Small intestine (tissue), 7 donors: ENCODE data around the gene DAZAP1. TPM values are rescaled to one million over a fixed set of nuclear protein-coding genes. Genes with fewer than 3 reads are reported as not detected.
A peak's percentile ranks its signal among the peaks of the same experiment; 100 is the strongest.

ENCODE experiments used
- DNase-seq, 2 donors: peaks; one replicate each; pipeline versions ENCODE4 v3.0.0 to v3.0.0-alpha.2; 2013
- FAIRE-seq: peaks from 2 replicates; lab custom pipeline; 2012; peaks lifted over from hg19 to GRCh38; lab: Jason Lieb, UNC
- H3K27ac ChIP-seq, 3 donors: one replicate each; pipeline ENCODE4 v1.5.1; 2013; ENCODE audit warnings: low read length in 2 of 3, mild to moderate bottlenecking in 2 of 3, control low read depth in 1 of 3, inconsistent platforms in 1 of 3, low read depth in 1 of 3, moderate library complexity in 1 of 3
- H3K27me3 ChIP-seq, 3 donors: one replicate each; pipeline ENCODE4 v1.6.1; 2013; ENCODE audit warnings: low read length in 3 of 3, inconsistent platforms in 1 of 3; ENCODE audit not compliant: control insufficient read depth in 3 of 3, insufficient read depth in 3 of 3
- H3K36me3 ChIP-seq, 3 donors: one replicate each; pipeline ENCODE4 v1.6.1; 2013; ENCODE audit warnings: low read length in 3 of 3, inconsistent platforms in 1 of 3, low read depth in 1 of 3, mild to moderate bottlenecking in 1 of 3, moderate library complexity in 1 of 3; ENCODE audit not compliant: control insufficient read depth in 3 of 3, insufficient read depth in 2 of 3
- H3K4me1 ChIP-seq, 3 donors: one replicate each; pipeline ENCODE4 v1.6.1; 2013; ENCODE audit warnings: low read length in 2 of 3, inconsistent platforms in 1 of 3, low read depth in 1 of 3, mild to moderate bottlenecking in 1 of 3, moderate library complexity in 1 of 3; ENCODE audit not compliant: control insufficient read depth in 3 of 3, insufficient read depth in 2 of 3
- H3K4me3 ChIP-seq, 3 donors: one replicate each; pipeline ENCODE4 v1.5.1; 2013; ENCODE audit warnings: low read length in 3 of 3, control low read depth in 1 of 3, inconsistent platforms in 1 of 3, low read depth in 1 of 3, mild to moderate bottlenecking in 1 of 3, moderate library complexity in 1 of 3
- H3K9me3 ChIP-seq, 2 donors: one replicate each; pipeline ENCODE4 v1.6.1; 2013; ENCODE audit warnings: low read depth in 1 of 2, low read length in 1 of 2; ENCODE audit not compliant: control insufficient read depth in 2 of 2, insufficient read depth in 1 of 2
- WGBS, 3 donors: extraction: QIAGEN DNeasy Blood & Tissue Kit; methylation state at CpG; one replicate each; pipeline ENCODE4 v1.1.7; 2013; 5-methylcytosine and 5-hydroxymethylcytosine counted together
- polyA plus RNA-seq, 4 donors: library from polyadenylated mRNA; stranded (reverse) in 3 of 4; unstranded in 1 of 4; fragments of 200-250 nt in 3 of 4; fragments of 120-200 nt in 1 of 4; gene quantifications; one replicate each; pipeline versions ENCODE4 v1.2.1 to v1.2.3, GENCODE V29; 2013
- donor health status: healthy with polysubstance abuse.
- donor health status: control.
- donor health status: control.
- donor health status: Bipolar disorder and iron deficiency.
- donor health status: healthy.

The DAZAP1 gene
- polyA plus RNA-seq, 4 donors, result 60.2 to 124 (median 80.5) TPM

DNA sequence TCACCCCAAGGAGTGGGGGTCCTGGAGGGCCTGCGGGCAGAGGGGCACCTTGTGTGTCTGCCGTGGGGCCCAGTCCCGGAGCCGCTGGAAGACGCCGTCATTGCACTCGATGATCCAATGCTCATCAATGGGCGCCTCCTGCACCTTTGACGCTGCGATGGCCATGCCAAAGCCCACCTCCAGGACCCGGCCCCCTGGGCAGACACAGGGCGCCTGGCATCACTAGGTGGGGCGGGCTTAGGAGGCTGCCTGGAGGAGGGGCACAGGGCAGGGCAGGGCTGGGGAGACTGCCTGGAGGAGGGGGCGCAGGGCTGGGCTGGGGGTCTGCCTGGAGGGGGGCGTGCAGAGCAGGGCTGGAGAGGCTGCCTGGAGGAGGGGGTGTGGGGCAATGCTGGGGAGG is 7.6 kb upstream of the DAZAP1 start:
- H3K4me3 ChIP-seq, result no peak overlapping the region
- H3K27me3 ChIP-seq, result peaks cover 0 to 3% (median 0%) of the 10 kb centered on the region in 3 donors
- H3K36me3 ChIP-seq, result peaks cover 0 to 32% (median 0%) of the 10 kb centered on the region in 3 donors
- no peak overlapping the region for H3K27ac ChIP-seq
- H3K4me1 ChIP-seq, result peaks cover 3 to 13% (median 3%) of the 10 kb centered on the region in 3 donors
- WGBS, 3 donors, result 84 to 92% (median 87%) methylated on average over 15 of the region's 15 CpGs
- FAIRE-seq (no peak), DNase-seq (no peak)
- H3K9me3 ChIP-seq, result no peaks in the 10 kb centered on the region

DNA sequence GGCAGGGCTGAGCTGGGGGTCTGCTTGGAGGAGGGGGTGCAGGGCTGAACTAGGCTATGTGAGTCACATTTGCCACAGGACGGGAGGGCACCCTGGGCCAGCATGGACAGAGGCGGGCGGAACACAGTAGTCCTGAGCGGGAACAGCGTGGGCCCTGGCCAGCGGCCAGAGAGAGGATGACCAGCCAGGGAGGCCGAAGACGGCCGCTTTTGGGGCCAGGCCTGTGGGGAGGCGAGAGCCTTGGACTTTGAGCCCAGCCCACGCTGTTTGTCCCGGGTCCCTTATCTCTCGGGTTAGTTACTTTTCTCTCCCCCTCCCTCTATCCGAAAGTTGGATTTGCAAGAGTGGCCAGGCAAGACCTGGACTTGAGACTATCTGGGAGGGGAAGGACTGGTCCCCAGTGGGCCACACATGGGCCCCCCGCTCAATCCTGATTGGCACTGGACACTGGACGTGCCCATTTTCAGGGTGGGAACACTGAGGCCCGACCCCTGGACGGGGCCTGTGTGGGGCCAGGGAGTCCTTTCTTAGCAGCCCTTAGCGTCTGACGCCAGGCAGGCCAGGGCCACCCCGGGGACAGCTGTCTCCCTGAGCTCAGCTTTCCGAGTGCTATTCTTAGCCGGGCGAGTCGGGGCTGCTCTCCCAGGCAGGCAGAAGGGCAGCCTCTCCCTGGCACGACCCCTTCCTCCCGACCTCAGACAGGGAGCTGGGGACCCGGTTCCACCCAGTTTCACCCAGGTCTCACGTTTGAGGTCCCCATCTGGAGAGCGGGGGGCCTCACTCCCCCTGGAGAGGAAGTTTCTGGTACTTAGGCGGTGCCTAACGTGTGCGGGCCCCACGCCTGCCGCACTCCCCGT is 6.9 kb upstream of the DAZAP1 start:
- no peak overlapping the region for H3K27ac ChIP-seq
- FAIRE-seq, result no peak
- H3K27me3 ChIP-seq, result peaks cover 0 to 3% (median 0%) of the 10 kb centered on the region in 3 donors
- peak overlapping the region in 2 of 3 donors; percentile 52 to 58 for H3K4me3 ChIP-seq
- H3K4me1 ChIP-seq, result peaks cover 3 to 13% (median 3%) of the 10 kb centered on the region in 3 donors
- DNase-seq, result peak; percentile 23 to 58
- peaks cover 0 to 25% (median 0%) of the 10 kb centered on the region in 3 donors for H3K36me3 ChIP-seq
- H3K9me3 ChIP-seq, result no peaks in the 10 kb centered on the region
- WGBS, 3 donors, result 6 to 23% (median 13%) methylated on average over 32 to 36 of the region's 36 CpGs

GRCh38 chr19:1401138-1401888 is 6.1 kb upstream of the DAZAP1 start, which contains the start of gene GAMT:
Gene GAMT, minus strand, starts transcription at chr19:1401542. Its CDS starts 66 bp downstream, at chr19:1401476.
- H3K4me1 ChIP-seq, result peaks cover 3 to 16% (median 3%) of the 10 kb centered on the region in 3 donors
- peak within 1 kb of the TSS; percentile 39 to 58 (median 52) for H3K4me3 ChIP-seq
- H3K36me3 ChIP-seq, result peaks cover 0 to 20% (median 0%) of the 10 kb centered on the region in 3 donors
- H3K27ac ChIP-seq, result no peak within 1 kb of the TSS
- FAIRE-seq (no peak), DNase-seq (peak in 1 of 2 donors; percentile 65)
- WGBS, 3 donors, result 1% methylated on average over 48 to 87 of the region's 87 CpGs
- H3K27me3 ChIP-seq, result peaks cover 0 to 3% (median 0%) of the 10 kb centered on the region in 3 donors
- H3K9me3 ChIP-seq, result no peaks in the 10 kb centered on the region

GRCh38 chr19:1401889-1402217 is 5.5 kb upstream of the DAZAP1 start:
- FAIRE-seq (no peak), DNase-seq (no peak)
- peaks cover 3 to 20% (median 3%) of the 10 kb centered on the region in 3 donors for H3K4me1 ChIP-seq
- 51 to 55% (median 52%) methylated on average over 11 of the region's 11 CpGs for WGBS, 3 donors
- peaks cover 0 to 17% (median 0%) of the 10 kb centered on the region in 3 donors for H3K36me3 ChIP-seq
- no peaks in the 10 kb centered on the region for H3K9me3 ChIP-seq
- H3K27ac ChIP-seq, result no peak overlapping the region
- H3K4me3 ChIP-seq, result no peak overlapping the region
- peaks cover 0 to 3% (median 0%) of the 10 kb centered on the region in 3 donors for H3K27me3 ChIP-seq

DNA sequence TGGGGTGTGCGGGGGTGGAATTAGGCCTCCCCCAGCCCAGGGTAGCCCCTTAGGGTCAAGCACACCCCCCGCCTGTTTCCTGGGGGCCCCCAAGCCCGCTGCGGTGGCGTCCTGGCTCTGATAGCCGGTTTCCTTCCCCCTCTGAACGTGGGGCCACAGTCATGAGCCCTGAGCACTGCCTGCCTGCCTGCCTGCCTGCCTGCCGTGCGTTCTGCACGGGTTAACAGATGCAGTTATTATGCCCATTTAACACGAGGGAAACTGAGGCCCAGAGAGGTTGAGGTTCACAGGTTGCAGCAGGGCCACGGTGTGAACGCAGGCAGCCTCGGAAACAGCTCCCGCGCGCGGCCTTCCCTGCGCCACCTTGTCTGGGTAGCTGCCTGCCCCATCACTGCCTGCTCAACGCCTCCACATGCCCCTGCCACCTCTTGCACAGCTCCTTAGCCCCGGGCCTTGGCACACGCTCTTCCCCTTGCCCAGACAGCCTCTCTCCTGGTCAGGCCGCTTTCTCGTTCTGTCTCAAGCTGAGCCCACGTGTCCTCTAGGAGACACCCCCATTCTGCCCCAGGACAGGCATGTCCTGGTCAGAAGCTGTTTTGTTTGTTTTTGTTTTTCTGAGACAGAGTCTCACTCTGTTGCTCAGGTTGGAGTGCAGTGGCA is 4.8 kb upstream of the DAZAP1 start:
- WGBS, 3 donors, result 44 to 57% (median 48%) methylated on average over 24 to 25 of the region's 25 CpGs
- Histone ChIP-seq H3K27me3 (peaks cover 0 to 3% (median 0%) of the 10 kb centered on the region in 3 donors), H3K4me3 (no peak overlapping the region), H3K9me3 (no peaks in the 10 kb centered on the region), H3K27ac (no peak overlapping the region), H3K36me3 (peaks cover 0 to 12% (median 0%) of the 10 kb centered on the region in 3 donors), H3K4me1 (peaks cover 3 to 20% (median 3%) of the 10 kb centered on the region in 3 donors)
- FAIRE-seq, result no peak
- DNase-seq, result no peak

DNA sequence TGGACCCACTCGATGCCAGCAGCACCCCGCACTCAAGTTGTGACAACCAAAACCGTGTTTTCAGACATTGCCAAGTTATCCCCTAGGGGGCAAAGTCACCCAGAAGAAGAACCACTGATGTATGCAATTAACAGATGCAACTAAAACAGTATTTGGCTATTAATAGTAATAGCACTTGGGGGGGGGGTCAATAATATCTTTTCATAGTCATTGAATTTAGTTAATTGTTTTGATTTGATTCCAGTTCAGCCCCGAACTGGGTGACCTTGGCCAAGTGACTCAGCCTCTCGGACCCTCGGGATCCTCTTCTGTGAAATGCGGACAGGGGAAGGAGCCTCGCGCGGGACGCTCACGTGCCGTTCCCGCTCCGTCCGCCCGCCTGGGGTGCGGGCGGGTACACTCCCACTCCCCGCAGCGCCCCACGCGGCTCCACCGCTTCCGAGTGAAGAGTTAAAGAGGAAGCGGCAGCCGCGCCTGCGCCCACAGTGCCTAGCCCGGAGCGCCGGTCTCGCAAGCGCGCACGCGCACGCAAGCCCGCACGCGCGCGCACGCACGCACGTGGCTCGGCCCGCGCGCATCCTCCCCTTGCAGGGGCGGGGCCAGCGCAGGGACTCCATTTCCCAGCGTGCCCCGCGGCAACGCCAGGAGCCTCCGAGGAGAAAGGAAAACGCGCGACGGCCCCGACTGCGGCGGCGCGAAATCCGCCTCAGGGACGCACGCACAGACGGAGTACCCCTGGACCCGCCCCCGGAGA is 435 bp upstream of the DAZAP1 start:
- Histone ChIP-seq H3K27ac (peak overlapping the region; percentile 15 to 83 (median 76)), H3K4me3 (peak overlapping the region in 2 of 3 donors; percentile 59 to 99), H3K27me3 (no peaks in the 10 kb centered on the region), H3K4me1 (peaks cover 9 to 39% (median 15%) of the 10 kb centered on the region in 3 donors), H3K9me3 (no peaks in the 10 kb centered on the region), H3K36me3 (peaks cover 0 to 34% (median 0%) of the 10 kb centered on the region in 3 donors)
- DNase-seq (peak; percentile 99 to 100), FAIRE-seq (no peak)
- WGBS, 3 donors, result 0% methylated on average over 46 to 72 of the region's 72 CpGs

DNA sequence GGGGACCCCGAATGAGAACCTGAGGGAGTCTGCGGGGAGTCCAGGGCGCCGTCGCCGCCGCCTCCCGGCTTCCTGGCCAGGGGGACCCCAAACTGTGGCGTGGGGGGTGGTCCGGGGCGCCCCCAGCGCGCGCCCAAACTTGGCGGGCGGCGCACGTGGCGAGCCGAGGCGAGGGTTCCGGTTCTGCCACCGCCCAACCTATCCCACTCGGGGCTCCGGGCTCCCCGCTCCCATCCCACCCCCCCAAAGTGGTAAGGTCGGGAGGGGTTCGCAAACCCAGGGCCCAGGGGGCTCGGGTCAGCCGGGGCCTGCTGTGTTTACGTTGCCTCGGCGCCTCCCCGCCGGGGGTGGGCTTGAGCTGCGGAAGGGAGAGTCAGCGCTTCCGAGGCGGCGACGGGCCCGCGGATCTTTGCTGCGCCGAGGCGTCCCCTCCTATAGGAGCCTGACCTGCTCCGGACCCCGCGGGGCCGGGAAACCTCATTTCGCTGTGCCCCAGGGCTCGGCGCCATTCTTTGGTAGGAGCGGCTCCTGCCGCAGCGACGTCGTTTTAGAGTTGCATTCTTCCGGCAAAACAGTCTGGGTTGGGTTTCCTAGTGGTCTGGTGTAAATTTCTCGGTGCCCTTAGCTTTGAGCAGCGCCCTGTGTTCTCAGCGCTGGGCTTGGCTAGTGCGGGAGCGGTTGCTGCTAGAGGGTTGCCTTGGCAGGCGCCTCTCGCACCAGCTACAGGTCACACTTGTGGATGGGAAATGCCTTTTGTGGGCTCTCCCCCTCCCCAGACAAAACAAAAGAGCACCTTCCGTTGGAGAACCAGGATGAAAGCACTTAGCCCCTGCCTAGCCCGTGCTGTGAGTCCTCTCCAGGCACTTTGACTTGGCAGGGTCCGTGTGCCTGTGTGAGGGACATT is 1.2 kb downstream of the DAZAP1 start:
- Histone ChIP-seq H3K4me3 (peak overlapping the region; percentile 99), H3K27ac (peak overlapping the region; percentile 66 to 93 (median 93)), H3K4me1 (peaks cover 9 to 36% (median 21%) of the 10 kb centered on the region in 3 donors), H3K36me3 (peaks cover 2 to 50% (median 7%) of the 10 kb centered on the region in 3 donors), H3K9me3 (no peaks in the 10 kb centered on the region), H3K27me3 (no peaks in the 10 kb centered on the region)
- 0 to 1% (median 0%) methylated on average over 65 to 69 of the region's 69 CpGs for WGBS, 3 donors
- FAIRE-seq (no peak), DNase-seq (peak; percentile 50 to 72)
